NCI-H1105 treated with DMSO at 0.1 percent for 48 hours (cell line): ENCODE measurements around the gene CHRM4.

Experiments
- DNase-seq: peaks from one replicate; lab custom pipeline; 2025; lab: John Stamatoyannopoulos, UW

The CHRM4 gene

GRCh38 chr11:46367244-46367915 is 24.2 kb downstream of the CHRM4 start:
- peak; percentile 25 for DNase-seq

GRCh38 chr11:46366661-46367161 is 24.9 kb downstream of the CHRM4 start:
- DNase-seq, result no peak

GRCh38 chr11:46366260-46366659 is 25.3 kb downstream of the CHRM4 start:
- no peak for DNase-seq

- no peak for DNase-seq
Observed at GRCh38 chr11:46364791-46365190, 26.8 kb downstream of the CHRM4 start.

GRCh38 chr11:46364056-46364455 is 27.5 kb downstream of the CHRM4 start:
- no peak for DNase-seq

GRCh38 chr11:46363455-46364005 is 28.0 kb downstream of the CHRM4 start:
- no peak for DNase-seq

- no peak for DNase-seq
Observed at GRCh38 chr11:46363031-46363407, 28.6 kb downstream of the CHRM4 start.

- no peak for DNase-seq
Observed at GRCh38 chr11:46362156-46363030, 29.2 kb downstream of the CHRM4 start.

GRCh38 chr11:46361283-46362155 is 30.1 kb downstream of the CHRM4 start:
- DNase-seq, result no peak

- no peak for DNase-seq
Observed at GRCh38 chr11:46360878-46361277, 30.7 kb downstream of the CHRM4 start.

GRCh38 chr11:46359953-46360352 is 31.6 kb downstream of the CHRM4 start:
- DNase-seq, result no peak

- no peak for DNase-seq
Observed at GRCh38 chr11:46357483-46357936, 34.1 kb downstream of the CHRM4 start.

GRCh38 chr11:46356924-46357482 is 34.6 kb downstream of the CHRM4 start:
- no peak for DNase-seq

- DNase-seq, result no peak
Observed at GRCh38 chr11:46353698-46354097, 37.9 kb downstream of the CHRM4 start.

GRCh38 chr11:46352063-46352841 is 39.3 kb downstream of the CHRM4 start:
- no peak for DNase-seq

GRCh38 chr11:46351606-46352005 is 40.0 kb downstream of the CHRM4 start:
- DNase-seq, result no peak

- DNase-seq, result no peak
Observed at GRCh38 chr11:46351148-46351547, 40.4 kb downstream of the CHRM4 start.

GRCh38 chr11:46350695-46351094 is 40.9 kb downstream of the CHRM4 start:
- no peak for DNase-seq

GRCh38 chr11:46348566-46349401 is 42.8 kb downstream of the CHRM4 start:
- no peak for DNase-seq
